ENCODE data around the gene FOXL1. TPM values are rescaled to one million over a fixed set of nuclear protein-coding genes. Genes with fewer than 3 reads are reported as not detected.

FOXL1 gene
- total RNA-seq, 4 donors from 2014 or later: 0.23 to 0.40 TPM; not detected in 2

- H3K4me3 ChIP-seq: no peak overlapping the region
- no peak overlapping the region for H3K27ac ChIP-seq
- WGBS: 72% methylated on average over 7 of the region's 19 CpGs
- no peaks in the 10 kb centered on the region for H3K36me3 ChIP-seq
- TF ChIP-seq, protein P1, sequence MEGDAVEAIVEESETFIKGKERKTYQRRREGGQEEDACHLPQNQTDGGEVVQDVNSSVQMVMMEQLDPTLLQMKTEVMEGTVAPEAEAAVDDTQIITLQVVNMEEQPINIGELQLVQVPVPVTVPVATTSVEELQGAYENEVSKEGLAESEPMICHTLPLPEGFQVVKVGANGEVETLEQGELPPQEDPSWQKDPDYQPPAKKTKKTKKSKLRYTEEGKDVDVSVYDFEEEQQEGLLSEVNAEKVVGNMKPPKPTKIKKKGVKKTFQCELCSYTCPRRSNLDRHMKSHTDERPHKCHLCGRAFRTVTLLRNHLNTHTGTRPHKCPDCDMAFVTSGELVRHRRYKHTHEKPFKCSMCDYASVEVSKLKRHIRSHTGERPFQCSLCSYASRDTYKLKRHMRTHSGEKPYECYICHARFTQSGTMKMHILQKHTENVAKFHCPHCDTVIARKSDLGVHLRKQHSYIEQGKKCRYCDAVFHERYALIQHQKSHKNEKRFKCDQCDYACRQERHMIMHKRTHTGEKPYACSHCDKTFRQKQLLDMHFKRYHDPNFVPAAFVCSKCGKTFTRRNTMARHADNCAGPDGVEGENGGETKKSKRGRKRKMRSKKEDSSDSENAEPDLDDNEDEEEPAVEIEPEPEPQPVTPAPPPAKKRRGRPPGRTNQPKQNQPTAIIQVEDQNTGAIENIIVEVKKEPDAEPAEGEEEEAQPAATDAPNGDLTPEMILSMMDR (IDR thresholded peaks at IDR 0.05): no peak
- TF ChIP-seq POLR2AphosphoS5 (IDR thresholded peaks at IDR 0.05) (no peak), POLR2A (IDR thresholded peaks at IDR 0.05) (no peak), EP300 (IDR thresholded peaks at IDR 0.05) (no peak)
- no peak for DNase-seq (ENCODE audit: low spot score in 2 of 2)
- H3K27me3 ChIP-seq: peaks cover 90% of the 10 kb centered on the region
- no peaks in the 10 kb centered on the region for H3K9me3 ChIP-seq
- H3K4me1 ChIP-seq: peaks cover 30% of the 10 kb centered on the region
Measured at GRCh38 chr16:86580063-86580790, 1.9 kb downstream of the FOXL1 start.

DNA sequence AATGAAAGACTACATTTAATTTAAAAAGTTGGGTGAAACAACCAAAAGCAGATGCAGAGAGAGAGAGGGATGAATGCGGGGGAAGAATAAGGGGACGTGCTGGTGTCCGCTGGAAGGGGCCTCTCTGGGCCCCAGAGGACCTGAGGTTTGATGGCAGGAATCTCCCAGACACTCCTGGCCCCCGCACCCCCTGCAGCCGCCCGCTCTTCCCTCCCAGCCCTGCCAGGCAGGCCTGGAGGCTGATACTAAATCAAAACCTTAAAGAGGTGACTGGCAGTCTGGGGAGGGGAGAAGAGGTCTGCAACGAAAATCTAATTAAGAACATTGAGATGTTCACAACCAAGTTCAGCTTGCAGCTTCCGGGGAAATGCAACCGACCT, 2.4 kb downstream of the FOXL1 start:
- no peak for DNase-seq (ENCODE audit: low spot score in 2 of 2)
- Histone ChIP-seq H3K27ac (no peak overlapping the region), H3K27me3 (peaks cover 87% of the 10 kb centered on the region), H3K4me1 (peaks cover 24% of the 10 kb centered on the region), H3K36me3 (no peaks in the 10 kb centered on the region), H3K4me3 (no peak overlapping the region), H3K9me3 (no peaks in the 10 kb centered on the region)
- 81% methylated on average over 9 of the region's 9 CpGs for WGBS
- TF ChIP-seq POLR2A (IDR thresholded peaks at IDR 0.05) (no peak), POLR2AphosphoS5 (IDR thresholded peaks at IDR 0.05) (no peak), EP300 (IDR thresholded peaks at IDR 0.05) (no peak)
- TF ChIP-seq, protein P1 (IDR thresholded peaks at IDR 0.05): no peak

DNA sequence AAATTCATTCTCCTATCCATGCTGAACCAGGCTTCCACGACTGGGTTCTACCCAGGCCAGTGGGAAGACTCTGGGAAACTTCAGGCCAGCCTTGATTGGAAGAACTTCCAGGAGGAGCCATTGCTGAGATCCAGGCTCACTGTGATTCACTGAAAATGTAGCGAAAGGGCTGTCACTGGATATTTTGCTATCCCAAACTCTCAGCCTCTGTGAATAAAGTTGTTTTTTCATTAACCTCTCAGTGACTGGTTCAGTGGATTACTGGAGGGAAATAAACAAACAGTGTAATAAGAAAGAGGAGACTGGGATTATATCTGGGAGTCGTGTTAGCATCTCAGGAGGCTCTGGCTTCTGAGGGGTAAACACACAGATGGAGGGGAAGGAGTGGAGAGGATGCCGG, 3.1 kb downstream of the FOXL1 start:
- Histone ChIP-seq H3K4me1 (peaks cover 18% of the 10 kb centered on the region), H3K36me3 (no peaks in the 10 kb centered on the region), H3K4me3 (no peak overlapping the region), H3K9me3 (no peaks in the 10 kb centered on the region), H3K27ac (no peak overlapping the region), H3K27me3 (peaks cover 80% of the 10 kb centered on the region)
- DNase-seq (ENCODE audit: low spot score in 2 of 2): no peak
- TF ChIP-seq POLR2A (IDR thresholded peaks at IDR 0.05) (no peak), POLR2AphosphoS5 (IDR thresholded peaks at IDR 0.05) (no peak), EP300 (IDR thresholded peaks at IDR 0.05) (no peak)
- TF ChIP-seq, protein P1 (IDR thresholded peaks at IDR 0.05): no peak
- WGBS: 78% methylated on average over 4 of the region's 4 CpGs

DNA sequence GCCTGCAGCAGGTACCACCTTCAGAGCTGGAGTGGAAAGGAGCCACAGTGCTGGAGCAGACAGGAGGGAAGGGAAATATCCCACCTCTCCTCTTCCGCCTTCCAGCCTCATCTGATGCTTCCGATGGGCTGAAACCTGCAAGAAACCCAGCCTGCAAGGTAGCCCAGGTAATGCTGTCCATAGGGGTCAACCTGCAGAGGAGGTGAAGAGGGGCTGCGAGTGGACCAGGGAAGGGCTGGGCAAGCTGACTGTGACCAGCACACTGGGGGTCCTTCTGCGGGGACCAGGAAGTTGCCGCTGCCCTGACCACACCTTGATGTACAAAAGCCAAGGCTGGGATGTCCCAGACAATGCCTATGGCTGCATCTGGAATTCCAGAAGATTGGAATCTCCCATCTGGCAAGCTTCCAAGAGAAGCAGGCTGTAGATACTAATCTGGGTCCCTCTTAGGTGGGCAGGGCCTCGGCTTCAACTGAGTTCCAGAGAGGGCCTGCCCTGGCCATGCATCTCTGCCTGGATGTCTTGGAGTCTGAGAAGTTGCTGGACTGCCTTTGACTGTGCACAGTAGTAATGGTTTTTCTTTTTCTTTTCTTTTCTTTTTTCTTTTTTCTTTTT, 5.8 kb downstream of the FOXL1 start:
- Histone ChIP-seq H3K36me3 (no peaks in the 10 kb centered on the region), H3K27me3 (peaks cover 60% of the 10 kb centered on the region), H3K4me1 (peaks cover 3% of the 10 kb centered on the region), H3K4me3 (no peak overlapping the region), H3K27ac (no peak overlapping the region), H3K9me3 (no peaks in the 10 kb centered on the region)
- TF ChIP-seq, protein P1 (IDR thresholded peaks at IDR 0.05): no peak
- no peak for TF ChIP-seq POLR2AphosphoS5 (IDR thresholded peaks at IDR 0.05)
- no peak for TF ChIP-seq EP300 (IDR thresholded peaks at IDR 0.05)
- TF ChIP-seq POLR2A (IDR thresholded peaks at IDR 0.05): no peak
- no peak for DNase-seq (ENCODE audit: low spot score in 2 of 2)
- 81% methylated on average over 2 of the region's 6 CpGs for WGBS

Data from suprapubic skin (tissue), 4 donors.